ENCODE measurements around the gene OSM. TPM values are rescaled to one million over a fixed set of nuclear protein-coding genes. Genes with fewer than 3 reads are reported as not detected.
"Not testable (repeated sequence)": the region's sequence is repeated elsewhere in the genome, so short reads cannot be mapped to it uniquely, and the experiment has no call there.

OSM gene
- total RNA-seq, 1 donor from 2014 or later, result not detected

- Mint-ChIP-seq H3K36me3 (ENCODE audit: unreplicated experiment) (no peaks in the 10 kb centered on the region), H3K9me3 (ENCODE audit: unreplicated experiment) (no peaks in the 10 kb centered on the region), H3K27ac (ENCODE audit: unreplicated experiment) (peak overlapping the region; percentile 90), H3K4me1 (ENCODE audit: unreplicated experiment) (peaks cover 60% of the 10 kb centered on the region), H3K4me3 (ENCODE audit: unreplicated experiment) (no peak overlapping the region), H3K27me3 (ENCODE audit: unreplicated experiment) (no peaks in the 10 kb centered on the region)
- peak; percentile 89 for DNase-seq (ENCODE audit: extremely low spot score, unreplicated experiment)
- TF ChIP-seq CTCF (IDR thresholded peaks at IDR 0.05), result no peak
Measured at GRCh38 chr22:30235687-30236170, 30.9 kb downstream of the OSM start.

- Mint-ChIP-seq H3K9me3 (ENCODE audit: unreplicated experiment) (no peaks in the 10 kb centered on the region), H3K4me1 (ENCODE audit: unreplicated experiment) (peaks cover 56% of the 10 kb centered on the region), H3K27me3 (ENCODE audit: unreplicated experiment) (no peaks in the 10 kb centered on the region), H3K4me3 (ENCODE audit: unreplicated experiment) (no peak overlapping the region), H3K27ac (ENCODE audit: unreplicated experiment) (peak overlapping the region; percentile 90), H3K36me3 (ENCODE audit: unreplicated experiment) (no peaks in the 10 kb centered on the region)
- DNase-seq (ENCODE audit: extremely low spot score, unreplicated experiment), result no peak
- no peak for TF ChIP-seq CTCF (IDR thresholded peaks at IDR 0.05)
Measured at GRCh38 chr22:30234786-30235470, 31.7 kb downstream of the OSM start.

- not testable (repeated sequence) for H3K9me3 Mint-ChIP-seq (ENCODE audit: unreplicated experiment); DNase-seq (ENCODE audit: extremely low spot score, unreplicated experiment); H3K27me3 Mint-ChIP-seq (ENCODE audit: unreplicated experiment); H3K36me3 Mint-ChIP-seq (ENCODE audit: unreplicated experiment); H3K4me3 Mint-ChIP-seq (ENCODE audit: unreplicated experiment)
- Mint-ChIP-seq H3K27ac (ENCODE audit: unreplicated experiment) (peak overlapping the region; percentile 90), H3K4me1 (ENCODE audit: unreplicated experiment) (peaks cover 53% of the 10 kb centered on the region)
Measured at GRCh38 chr22:30234325-30234724, 32.3 kb downstream of the OSM start.

- Mint-ChIP-seq H3K27ac (ENCODE audit: unreplicated experiment) (no peak overlapping the region), H3K4me1 (ENCODE audit: unreplicated experiment) (peaks cover 51% of the 10 kb centered on the region), H3K27me3 (ENCODE audit: unreplicated experiment) (no peaks in the 10 kb centered on the region), H3K4me3 (ENCODE audit: unreplicated experiment) (no peak overlapping the region), H3K9me3 (ENCODE audit: unreplicated experiment) (no peaks in the 10 kb centered on the region), H3K36me3 (ENCODE audit: unreplicated experiment) (no peaks in the 10 kb centered on the region)
- TF ChIP-seq CTCF (IDR thresholded peaks at IDR 0.05), result no peak
- no peak for DNase-seq (ENCODE audit: extremely low spot score, unreplicated experiment)
Measured at GRCh38 chr22:30233582-30233981, 33.1 kb downstream of the OSM start.

GRCh38 chr22:30232716-30233218, 33.9 kb downstream of the OSM start:
- H3K27me3 Mint-ChIP-seq (ENCODE audit: unreplicated experiment), result no peaks in the 10 kb centered on the region
- no peak overlapping the region for H3K4me3 Mint-ChIP-seq (ENCODE audit: unreplicated experiment)
- no peak for DNase-seq (ENCODE audit: extremely low spot score, unreplicated experiment)
- H3K4me1 Mint-ChIP-seq (ENCODE audit: unreplicated experiment), result peaks cover 52% of the 10 kb centered on the region
- H3K9me3 Mint-ChIP-seq (ENCODE audit: unreplicated experiment), result no peaks in the 10 kb centered on the region
- no peaks in the 10 kb centered on the region for H3K36me3 Mint-ChIP-seq (ENCODE audit: unreplicated experiment)
- no peak for TF ChIP-seq CTCF (IDR thresholded peaks at IDR 0.05)
- no peak overlapping the region for H3K27ac Mint-ChIP-seq (ENCODE audit: unreplicated experiment)
